GM21423 (cell line): Measurements from ENCODE around the gene KRTAP12-2.
"Not testable (repeated sequence)": the region's sequence is repeated elsewhere in the genome, so short reads cannot be mapped to it uniquely, and the experiment has no call there.

Source experiments
- ATAC-seq: cut with Tn5 transposase; IDR thresholded peaks from one replicate; pipeline ENCODE4 v1.9.1; 2021; ENCODE audit warnings: mild to moderate bottlenecking, moderate library complexity; ENCODE audit not compliant: unreplicated experiment

The KRTAP12-2 gene

DNA sequence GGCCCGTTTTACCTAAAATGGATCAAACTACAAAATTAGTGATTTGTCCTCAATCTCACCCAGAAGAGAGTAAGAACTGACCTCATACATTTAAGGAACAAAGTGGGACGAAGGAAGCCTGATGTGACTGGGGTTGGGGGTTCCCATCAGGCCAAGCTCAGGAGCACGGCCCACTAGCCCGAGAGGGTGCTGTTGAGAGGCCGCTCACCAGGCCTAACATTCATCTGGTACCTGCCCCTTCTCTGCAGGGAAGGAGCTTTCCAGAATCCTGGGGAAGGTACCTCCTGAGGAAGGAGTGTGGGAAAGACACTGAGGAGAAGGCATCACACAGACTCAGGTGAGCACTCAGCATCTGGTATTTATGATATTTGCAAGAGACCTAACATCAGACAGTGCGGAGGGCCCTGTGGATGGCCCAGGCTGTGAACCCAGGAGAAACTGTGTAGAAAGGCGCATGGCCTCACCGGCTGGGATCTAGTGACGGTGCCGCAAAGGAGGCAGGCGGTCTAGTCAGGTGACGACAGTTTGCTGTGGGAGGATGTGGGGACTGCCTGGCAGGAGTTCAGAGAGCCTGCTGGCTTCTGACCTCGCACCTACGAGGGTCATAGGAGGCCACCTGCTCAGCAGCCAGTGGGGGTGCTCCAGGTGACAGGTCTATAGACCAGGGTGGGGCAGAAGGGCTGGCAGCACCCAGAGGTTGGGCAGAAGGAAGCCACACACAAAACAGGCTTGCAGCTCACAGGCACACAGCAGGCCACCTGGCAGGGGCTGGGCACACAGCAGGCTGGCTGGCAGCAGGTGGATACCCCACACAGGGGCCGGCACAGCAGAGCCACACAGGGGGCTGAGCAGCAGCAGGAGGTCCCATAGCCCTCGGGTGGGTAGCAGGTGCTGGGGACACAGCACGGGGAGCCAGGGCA is 12.8 kb downstream of the KRTAP12-2 start:
- ATAC-seq = no peak

DNA sequence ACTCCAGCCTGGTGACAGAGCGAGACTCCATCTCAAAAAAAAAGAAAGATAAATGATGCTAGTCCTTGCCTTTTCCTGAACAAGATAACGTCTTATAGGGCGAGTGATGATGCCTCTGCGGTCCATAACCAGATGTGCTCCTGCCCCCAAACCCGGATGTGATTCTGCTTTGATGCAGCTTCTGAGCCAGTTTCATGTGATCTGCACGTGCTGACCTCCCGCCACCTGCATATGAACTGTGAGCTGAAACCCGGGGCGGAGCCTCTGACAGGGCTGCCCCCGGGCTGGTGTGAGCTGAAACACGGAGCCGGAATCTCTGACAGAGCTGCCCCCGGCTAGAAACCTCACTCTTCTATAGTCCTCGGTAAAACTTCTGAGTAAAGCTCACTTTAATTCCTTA is 13.6 kb downstream of the KRTAP12-2 start:
- no peak for ATAC-seq

DNA sequence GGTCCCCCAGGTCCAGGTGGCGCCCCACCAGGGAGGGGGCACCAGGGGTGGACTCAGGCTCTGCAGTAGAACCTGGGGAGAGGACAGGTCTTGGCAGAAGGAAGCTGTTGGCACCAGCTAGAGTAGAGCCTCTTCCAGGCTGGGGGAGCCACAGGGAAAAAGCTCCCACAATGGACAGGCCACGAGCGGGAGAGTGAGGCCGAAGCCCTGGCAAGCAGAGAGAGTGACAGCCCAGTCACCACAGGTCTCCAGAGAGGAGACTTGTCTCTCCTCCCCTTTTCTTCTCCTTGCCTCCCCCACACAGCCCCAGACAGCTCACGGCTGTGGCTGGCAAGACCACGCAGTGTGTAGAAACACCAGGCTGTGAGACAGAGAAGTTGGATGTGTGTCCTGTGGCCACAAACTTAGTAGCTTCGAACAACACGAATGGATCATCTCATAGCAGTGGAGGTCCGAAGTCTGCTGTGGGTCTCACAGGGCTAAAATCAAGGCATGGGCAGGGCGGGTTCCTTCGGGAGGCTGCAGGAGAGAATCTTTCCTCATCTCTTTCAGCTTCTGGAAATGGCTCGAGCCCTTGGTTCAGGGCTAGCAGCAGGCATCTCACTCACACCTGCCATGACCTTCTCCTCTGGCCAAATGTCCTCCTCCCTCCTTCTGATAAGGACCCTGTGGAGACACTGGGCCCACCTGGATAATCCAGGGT is 15.6 kb downstream of the KRTAP12-2 start:
- no peak for ATAC-seq

DNA sequence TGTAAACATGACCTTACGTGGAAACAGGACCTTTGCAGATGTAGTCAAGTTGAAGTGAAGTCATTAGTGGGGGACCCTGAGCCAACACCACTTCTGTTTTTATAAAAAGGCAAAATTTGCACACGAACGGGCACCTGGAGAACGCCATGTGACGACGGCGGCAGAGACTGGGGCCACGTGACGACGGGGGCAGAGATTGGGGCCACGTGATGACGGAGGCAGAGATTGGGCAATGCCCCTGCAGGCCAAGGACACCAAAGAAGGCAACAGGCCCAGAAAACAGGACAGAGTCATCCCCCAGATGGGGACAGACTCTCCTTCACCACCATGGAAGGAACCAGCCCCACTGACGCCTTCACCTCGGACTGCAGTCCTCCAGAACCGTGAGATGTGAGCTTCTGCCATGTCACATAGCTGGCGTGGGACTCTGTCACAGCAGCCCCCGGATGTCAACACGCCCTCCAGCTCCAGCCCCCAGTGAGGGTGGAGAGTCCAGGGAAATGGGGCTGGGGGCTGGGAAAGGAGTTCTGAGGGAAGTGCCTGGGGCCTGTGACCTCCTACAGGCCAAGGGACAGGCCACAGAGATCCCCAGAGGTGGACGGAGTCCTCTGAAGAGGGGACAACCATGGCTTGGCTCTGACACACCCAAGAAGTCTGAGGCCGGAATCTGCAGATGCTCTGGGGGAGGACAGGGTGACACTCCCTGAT is 16.3 kb downstream of the KRTAP12-2 start:
- no peak for ATAC-seq

DNA sequence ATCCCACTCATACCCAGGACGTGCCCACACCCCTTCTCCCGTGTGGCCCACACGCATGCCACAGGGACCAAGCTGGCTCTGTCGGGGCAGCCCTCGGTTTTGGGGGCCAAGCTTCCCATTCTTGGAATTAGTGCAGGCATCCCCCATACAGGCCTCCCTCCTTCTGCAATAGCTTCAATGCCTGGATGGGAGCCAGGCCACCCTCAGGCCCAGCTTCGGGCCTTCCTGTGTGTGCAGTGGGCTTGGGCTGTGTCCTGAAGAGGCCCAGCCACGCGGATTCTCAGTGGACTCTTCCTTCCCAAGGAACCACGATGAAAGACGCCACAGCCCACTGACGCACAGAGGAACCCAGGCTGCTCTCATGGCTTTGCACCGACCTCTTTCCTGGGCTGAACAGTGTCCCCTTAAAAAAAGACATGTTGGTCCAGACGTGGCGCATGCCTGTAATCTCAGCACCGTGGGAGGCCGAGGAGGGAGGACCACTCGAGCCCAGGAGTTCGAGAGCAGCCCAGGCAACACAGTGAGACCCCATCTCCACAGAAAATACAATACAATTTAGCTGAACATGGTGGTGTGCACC is 17.1 kb downstream of the KRTAP12-2 start:
- ATAC-seq = no peak

DNA sequence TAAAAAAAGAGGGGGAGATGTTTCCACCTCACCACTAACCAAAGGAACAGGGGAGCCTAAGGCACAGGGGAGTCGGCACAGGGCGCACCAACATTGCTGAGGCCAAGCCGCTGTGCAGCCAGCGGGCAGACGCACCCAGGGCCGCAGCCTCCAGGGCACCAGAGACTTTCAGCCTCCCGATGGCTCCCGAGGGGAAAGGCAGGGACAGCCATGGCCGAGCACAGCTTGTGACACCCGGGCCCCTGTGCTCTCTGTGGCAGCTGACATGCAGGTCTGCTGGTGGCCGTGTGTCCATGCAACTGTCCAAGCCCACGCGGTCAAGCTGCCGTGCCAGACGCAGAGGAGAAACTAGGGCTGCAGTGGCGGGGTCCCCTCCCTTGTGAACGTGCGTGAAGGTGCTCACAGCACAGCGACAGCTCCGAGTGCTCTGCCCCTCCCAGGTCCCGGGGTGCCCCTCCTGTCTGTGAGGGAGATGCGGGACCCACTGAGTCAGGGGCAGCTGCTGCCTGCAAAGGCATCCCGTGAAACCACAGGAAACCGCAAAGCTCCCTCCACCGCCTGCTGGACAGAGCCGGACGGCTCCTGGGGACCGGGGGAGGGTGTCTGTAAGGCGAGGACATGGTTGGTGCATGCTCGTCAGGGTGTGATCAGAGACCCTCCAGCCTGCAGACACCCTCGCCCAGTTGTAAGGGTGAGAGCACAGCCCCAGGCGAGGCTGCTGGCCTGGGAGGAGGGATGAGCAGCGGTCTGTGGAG is 18.0 kb downstream of the KRTAP12-2 start:
- ATAC-seq = no peak

DNA sequence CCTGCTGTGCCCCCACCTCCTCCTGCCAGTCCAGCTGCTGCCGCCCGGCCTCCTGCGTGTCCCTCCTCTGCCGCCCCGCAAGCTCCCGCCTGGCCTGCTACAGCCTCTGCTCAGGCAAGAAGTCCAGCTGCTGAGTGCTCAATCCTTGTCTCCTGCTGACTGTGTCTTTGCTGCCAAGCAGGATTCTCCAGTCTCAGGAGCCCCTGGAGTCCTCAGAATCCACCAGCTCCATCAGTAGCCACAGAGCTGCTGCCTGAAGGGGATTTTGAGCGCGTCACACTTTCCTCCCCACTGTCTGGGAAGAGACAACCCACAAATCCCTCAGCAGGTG is 19.5 kb downstream of the KRTAP12-2 start:
- no peak for ATAC-seq

DNA sequence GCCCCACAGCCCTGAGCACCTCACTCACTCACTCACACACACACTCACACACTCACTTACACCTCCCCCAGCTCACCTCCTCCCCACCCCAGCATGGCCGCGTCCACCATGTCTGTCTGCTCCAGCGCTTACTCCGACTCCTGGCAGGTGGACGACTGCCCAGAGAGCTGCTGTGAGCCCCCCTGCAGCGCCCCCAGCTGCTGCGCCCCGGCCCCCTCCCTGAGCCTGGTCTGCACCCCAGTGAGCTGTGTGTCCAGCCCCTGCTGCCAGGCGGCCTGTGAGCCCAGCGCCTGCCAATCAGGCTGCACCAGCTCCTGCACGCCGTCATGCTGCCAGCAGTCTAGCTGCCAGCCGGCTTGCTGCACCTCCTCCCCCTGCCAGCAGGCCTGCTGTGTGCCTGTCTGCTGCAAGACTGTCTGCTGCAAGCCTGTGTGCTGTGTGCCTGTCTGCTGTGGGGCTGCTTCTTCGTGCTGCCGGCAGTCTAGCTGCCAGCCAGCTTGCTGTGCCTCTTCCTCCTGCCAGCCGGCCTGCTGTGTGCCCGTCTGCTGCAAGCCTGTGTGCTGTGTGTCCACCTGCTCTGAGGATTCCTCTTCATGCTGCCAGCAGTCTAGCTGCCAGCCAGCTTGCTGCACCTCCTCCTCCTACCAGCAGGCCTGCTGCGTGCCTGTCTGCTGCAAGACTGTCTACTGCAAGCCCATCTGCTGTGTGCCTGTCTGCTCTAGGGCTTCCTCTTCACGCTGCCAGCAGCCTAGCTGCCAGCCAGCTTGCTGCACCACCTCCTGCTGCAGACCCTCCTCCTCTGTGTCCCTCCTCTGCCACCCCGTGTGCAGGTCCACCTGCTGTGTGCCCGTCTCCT is 20.1 kb downstream of the KRTAP12-2 start, which contains the start of gene KRTAP10-11:
Gene KRTAP10-11, plus strand, starts transcription at position 49 of the 856 bp plus-strand sequence. Its CDS starts 45 bp downstream, at position 94.
- ATAC-seq = not testable (repeated sequence)

DNA sequence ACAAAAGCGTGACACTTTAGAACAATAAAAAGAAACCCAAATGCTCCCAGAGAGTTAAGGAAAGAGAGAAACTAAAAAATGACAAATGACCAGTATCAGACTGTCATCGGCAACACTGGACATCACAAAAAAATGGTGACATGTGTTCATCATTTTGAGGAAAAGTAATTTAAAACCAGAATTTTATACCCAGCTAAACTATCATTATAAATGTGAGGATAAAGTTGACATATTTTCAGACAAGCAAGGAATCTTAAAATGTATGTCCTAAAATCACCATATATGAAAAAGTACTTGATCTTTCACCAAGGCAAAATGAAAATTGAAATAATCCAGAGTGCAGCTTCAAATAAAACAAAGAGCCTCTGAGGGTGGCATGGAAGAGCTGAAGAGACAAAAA is 21.8 kb downstream of the KRTAP12-2 start:
- ATAC-seq = no peak

DNA sequence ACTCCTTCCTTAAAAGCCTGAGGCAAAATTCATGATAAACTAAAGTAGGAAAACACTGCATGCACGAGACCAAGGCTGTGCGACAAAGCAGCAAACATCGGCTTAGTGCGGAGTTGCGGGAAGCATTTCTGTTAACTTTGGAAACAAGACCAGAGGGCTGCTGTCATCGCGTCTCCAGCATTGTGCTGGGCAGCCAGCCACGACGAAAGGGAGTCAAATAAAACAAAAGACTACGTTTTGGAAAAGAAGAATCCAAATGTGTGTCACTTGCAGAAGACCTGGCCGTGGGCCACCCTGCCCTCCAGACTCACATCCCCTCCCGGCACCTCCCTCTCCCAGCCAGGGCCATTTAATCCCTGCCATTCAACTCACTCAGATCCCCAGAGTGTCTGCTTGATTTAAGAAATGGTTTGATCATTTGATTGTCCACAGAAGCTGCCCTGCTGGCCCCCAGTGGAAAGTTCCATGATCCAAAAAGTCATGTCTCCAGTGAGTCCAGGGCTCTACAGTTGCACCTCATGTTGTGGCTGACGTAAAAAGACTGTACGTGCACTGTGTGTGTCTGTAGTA is 22.9 kb downstream of the KRTAP12-2 start:
- no peak for ATAC-seq

DNA sequence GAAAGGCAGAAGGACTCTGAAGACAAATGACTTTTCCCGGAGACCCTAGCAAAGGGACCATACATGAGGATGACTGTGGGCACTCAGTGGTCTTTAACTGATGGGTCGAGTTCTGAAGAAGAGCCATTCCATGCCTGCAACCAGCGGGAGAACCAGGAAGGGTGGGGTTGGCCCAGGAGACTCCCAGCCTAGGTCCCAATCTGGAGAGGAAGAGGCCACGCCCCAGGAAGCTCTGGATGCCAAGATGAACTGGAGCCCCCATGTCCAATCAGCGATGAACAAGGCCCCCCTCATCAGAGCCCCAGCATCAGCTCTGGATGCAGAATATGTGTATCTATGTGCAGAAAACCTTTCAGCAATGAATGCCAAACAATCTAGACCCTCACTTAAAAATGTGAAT is 26.0 kb downstream of the KRTAP12-2 start:
- no peak for ATAC-seq

DNA sequence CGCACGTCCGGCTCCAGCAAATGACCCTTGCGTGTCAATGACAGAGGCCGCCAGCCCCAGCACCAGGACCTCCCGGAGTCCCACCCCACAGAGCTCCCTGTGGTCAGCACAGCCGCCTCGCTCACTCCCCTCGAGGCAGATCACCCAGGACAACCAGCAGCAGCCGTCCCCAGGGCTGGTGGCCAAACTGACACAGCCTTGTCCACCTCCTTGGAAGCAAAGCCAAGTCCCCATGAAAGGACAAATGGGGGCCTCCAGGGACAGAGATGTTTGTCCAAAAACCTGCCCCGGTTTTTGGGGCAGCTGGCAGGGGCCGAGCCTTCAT is 27.4 kb downstream of the KRTAP12-2 start:
- no peak for ATAC-seq

DNA sequence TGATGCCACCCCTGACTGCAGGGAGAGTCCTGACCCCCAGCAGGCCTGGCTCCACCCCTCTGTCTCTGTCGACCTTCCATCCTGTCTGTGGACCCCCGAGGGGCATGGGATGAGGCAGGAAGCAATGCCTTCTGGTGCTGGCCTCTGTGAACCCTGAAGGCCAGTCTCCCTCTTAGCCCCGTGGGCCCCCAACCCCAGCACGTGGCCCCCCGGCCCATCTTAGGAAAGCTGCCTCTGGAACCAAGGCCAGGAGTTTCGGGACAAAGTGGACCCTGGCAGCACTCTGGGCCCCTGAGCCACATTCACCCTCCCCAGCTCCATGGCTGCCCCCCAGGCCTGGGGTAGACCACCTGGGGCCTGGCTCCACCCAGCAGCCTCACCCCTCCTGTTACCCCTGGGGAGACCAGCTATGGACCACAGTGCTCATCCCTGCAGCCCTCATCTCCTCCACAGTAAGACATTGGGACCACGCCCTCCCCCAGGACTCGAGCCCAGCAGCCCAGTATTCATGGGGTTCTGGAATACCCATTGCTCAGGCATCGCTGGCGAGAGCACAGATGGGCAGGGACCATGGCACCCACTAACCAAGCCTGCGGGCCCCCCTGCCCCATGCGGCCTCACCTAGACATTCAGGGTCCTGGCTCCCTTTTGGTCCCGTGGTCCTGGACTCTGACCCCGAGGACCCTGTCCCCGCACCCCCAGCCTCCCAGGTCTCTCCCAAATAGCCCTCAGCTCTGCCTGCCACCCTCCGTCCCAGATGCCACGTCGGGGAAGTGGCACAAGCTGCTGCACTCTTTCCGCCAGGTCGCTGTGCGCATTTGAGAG is 28.0 kb downstream of the KRTAP12-2 start:
- not testable (repeated sequence) for ATAC-seq

DNA sequence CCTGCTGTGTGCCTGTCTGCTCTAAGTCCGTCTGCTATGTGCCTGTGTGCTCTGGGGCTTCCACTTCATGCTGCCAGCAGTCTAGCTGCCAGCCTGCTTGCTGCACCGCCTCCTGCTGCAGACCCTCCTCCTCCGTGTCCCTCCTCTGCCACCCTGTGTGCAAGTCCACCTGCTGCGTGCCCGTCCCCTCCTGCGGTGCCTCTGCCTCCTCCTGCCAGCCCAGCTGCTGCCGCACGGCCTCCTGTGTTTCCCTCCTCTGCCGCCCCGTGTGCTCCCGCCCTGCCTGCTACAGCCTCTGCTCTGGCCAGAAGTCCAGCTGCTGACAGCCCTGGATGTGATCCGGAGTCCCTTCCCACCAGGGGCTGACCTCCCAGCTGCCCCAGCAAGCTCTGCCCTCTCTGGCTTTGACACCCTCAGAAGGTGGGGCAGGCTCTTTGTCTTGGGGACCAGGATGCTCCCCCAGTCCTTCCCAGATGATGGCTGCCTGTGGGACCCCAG is 28.8 kb downstream of the KRTAP12-2 start:
- ATAC-seq = not testable (repeated sequence)

DNA sequence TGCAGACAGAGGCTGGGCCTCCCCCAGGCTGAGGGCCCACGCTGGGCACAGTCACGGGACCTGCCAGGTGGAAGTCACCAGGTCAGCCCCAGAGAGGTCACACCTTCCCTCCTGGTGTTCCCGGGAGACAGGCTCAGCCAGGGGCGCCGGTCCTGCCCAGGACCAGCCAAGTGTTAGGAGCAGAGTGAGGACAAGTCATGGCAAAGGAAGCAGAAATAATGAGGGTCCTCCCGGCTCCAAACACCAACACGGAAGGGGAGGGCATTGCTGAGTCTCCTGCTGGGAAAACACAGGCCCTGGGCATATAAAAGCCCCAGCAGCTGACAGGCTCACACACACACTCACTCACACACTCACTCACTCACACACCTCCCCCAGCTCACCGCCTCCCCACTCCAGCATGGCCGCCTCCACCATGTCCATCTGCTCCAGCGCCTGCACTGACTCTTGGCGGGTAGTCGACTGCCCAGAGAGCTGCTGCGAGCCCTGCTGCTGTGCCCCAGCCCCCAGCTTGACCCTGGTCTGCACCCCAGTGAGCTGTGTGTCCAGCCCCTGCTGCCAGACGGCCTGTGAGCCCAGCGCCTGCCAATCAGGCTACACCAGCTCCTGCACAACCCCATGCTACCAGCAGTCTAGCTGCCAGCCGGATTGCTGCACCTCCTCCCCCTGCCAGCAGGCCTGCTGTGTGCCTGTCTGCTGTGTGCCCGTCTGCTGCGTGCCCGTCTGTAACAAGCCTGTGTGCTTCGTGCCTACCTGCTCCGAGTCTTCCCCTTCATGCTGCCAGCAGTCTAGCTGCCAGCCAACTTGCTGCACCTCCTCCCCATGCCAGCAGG is 29.5 kb downstream of the KRTAP12-2 start, which contains the start of gene KRTAP10-10:
Gene KRTAP10-10, plus strand, starts transcription at position 339 of the 833 bp plus-strand sequence. Its CDS starts 62 bp downstream, at position 401.
- no peak for ATAC-seq

DNA sequence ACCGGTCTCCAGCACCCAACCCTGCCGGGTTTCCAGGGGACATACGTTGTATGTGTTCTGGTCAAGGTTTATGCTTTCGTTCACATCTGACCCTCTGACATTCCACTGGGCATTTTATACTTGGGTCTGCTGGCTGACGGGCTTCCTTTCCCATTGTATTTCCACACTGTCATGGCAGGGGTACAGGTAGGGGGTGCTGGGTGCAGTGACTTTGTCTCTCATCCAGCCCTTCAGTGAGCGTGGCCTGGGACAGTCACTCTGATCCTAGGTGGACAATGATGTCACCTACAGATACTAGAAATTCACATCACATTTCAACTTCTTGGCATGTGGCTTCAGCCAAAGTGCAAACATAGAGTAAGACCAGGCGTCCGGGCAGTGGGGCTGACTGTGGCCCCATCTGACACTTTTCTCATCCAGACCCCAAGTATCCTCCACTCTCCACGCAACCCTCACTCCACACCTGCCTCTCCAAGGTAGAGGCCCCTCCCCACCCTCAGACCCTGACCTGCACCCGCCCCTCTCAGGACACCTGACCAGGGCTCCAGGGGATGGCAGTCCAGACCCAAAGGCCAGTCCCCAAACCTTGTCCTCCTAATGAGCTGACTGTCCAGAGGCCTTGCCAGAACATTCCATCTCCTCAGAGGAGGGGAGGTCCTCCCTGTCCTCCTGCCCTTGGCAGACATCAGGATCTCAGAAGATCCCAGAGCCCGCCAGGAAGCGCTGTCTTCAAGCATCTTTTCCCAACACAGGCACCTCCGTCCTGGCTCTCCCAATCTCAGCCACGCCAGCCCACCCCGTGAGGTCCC is 30.3 kb downstream of the KRTAP12-2 start:
- no peak for ATAC-seq
